Measurements from ENCODE around the gene SENP1.
"Not testable (repeated sequence)": the region's sequence is repeated elsewhere in the genome, so short reads cannot be mapped to it uniquely, and the experiment has no call there.

SENP1 gene

GRCh38 chr12:48105867-48106680 is at the start of gene SENP1:
Gene SENP1 (minus strand): TSS chr12:48106079. CDS start chr12:48101472, 4,607 bp downstream.
- peak; percentile 95 for DNase-seq

DNA sequence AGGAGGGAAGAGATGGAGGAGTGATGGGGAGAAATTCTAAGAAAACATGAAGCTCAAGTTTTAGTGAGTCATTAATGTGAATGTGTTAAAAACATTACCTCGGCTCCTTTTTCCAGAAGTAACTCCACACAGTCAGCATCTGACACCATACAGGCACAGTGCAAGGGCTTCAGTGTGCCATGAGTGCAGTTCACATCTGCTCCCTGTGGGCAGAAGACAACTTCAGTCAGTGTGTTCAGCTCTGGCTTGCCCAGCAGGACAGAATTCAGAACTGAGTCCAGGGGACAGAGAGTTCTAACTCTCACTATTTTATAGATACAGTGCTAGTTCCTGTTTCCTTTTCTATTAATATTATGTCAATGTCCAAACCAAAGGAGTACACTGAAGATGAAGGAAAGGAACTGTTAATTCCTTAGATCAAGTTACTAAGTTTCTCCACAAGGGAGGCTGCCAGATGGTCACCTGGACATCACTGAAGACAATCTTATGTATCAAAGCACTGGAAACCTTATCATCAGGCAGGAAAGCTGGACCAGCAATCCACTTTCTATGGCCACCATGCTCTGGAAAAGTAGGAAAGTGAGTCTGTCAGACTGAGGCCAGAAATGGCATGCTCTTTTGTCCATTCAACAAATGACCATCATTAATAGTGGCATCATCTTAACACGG is 45.4 kb upstream of the SENP1 start:
- DNase-seq, result no peak

GRCh38 chr12:48145981-48146380 is 40.1 kb upstream of the SENP1 start:
- no peak for DNase-seq

DNA sequence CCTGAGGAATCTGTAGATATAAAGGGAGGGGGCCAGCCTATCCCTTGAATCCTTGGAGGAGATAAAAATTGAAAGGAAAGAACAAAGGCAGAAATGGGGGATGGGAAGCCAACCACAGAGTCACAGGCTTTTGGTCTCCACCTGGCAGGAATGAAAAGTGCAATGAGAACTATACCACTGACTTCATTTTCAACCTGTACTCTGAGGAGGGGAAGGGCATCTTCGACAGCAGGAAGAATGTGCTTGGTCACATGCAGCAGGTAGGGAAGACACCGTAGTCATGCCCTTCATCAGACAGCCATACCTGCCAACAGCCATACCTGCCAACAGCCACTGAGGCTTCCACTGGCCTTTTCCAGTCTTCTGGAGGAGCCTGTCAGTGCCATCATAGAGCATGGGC is 38.0 kb upstream of the SENP1 start:
- no peak for DNase-seq

GRCh38 chr12:48142818-48143674 is 37.2 kb upstream of the SENP1 start:
- no peak for DNase-seq

- no peak for DNase-seq
Observed at GRCh38 chr12:48135027-48135426, 29.1 kb upstream of the SENP1 start.

GRCh38 chr12:48132826-48133225 is 26.9 kb upstream of the SENP1 start:
- no peak for DNase-seq

- DNase-seq, result no peak
Observed at GRCh38 chr12:48131517-48131916, 25.6 kb upstream of the SENP1 start.

DNA sequence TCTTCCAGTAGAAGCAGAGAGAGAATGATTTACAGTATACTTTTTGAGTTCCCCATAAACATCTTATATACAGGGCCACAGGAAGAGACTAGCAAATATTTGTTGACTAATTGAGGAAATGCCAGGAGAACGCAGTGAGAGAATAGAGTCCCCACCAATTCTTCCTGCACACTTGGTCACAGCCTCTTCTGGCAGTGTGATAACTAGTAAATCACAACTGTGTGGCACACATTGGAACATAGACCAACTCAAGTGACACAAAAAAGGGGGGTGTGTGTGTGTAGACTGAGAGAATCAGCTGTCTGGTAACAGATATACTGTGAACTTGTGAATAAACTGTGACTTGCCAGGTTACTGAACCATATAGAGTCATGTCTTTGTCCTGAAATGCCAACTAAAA is 23.5 kb upstream of the SENP1 start:
- no peak for DNase-seq

DNA sequence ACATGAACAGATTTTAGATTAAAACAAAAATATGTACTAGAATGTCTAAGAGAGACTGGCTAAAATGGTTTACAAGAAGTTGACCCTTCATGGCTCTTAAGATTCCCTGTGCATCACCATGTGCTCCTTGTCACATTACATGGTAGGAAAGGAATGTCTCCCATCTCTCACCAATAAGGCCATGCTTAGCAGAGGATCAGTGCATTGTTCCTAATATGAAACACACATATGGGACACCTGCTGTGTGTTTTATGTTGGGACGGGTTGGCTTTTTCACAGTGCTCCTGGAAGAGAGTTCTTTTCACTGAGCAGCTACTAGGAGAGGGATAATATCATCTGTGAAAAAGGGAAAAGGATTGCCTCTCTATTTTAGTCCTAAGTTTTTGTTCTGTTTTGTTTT is 22.9 kb upstream of the SENP1 start:
- DNase-seq, result no peak

DNA sequence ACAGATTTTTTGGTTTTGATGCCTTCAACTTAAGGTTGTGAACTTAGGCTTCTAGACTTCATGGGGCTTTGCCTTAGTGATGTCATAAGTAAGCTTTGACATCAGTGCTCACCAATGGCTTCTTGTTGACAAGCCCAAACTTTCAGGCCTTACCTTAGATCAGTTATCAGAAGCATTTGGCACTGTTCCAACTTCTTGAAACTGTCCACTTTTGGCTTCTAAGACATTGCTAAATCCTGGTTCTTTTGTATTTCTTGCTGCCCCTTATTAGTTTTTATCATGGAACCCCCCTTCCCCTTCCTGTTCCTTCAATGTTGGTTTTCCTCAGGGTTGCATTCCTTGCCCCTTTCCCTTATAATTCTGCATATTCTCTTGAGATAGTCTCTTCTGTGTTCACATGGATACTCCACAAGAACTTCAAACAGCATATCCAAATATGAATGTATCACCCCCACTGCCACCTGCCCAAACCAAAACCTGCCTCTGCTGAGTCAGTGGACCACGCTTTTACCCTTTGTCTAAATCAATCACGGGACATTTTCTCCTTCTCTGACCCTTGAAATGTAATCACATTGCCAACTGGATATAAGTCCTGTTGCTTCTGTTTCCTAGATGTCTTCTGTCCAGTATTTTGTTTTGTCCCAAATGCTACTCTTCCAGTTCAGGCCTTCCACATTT is 21.2 kb upstream of the SENP1 start:
- DNase-seq, result peak; percentile 10

- DNase-seq, result no peak
Observed at GRCh38 chr12:48125985-48126384, 20.1 kb upstream of the SENP1 start.

GRCh38 chr12:48125542-48125941 is 19.7 kb upstream of the SENP1 start:
- not testable (repeated sequence) for DNase-seq

GRCh38 chr12:48123169-48123568 is 17.3 kb upstream of the SENP1 start:
- no peak for DNase-seq

- DNase-seq, result peak; percentile 29
Observed at GRCh38 chr12:48122065-48122834, 16.4 kb upstream of the SENP1 start.

GRCh38 chr12:48121522-48121921 is 15.6 kb upstream of the SENP1 start:
- peak; percentile 74 for DNase-seq

GRCh38 chr12:48119834-48120195 is 13.9 kb upstream of the SENP1 start:
- DNase-seq, result peak; percentile 60

DNA sequence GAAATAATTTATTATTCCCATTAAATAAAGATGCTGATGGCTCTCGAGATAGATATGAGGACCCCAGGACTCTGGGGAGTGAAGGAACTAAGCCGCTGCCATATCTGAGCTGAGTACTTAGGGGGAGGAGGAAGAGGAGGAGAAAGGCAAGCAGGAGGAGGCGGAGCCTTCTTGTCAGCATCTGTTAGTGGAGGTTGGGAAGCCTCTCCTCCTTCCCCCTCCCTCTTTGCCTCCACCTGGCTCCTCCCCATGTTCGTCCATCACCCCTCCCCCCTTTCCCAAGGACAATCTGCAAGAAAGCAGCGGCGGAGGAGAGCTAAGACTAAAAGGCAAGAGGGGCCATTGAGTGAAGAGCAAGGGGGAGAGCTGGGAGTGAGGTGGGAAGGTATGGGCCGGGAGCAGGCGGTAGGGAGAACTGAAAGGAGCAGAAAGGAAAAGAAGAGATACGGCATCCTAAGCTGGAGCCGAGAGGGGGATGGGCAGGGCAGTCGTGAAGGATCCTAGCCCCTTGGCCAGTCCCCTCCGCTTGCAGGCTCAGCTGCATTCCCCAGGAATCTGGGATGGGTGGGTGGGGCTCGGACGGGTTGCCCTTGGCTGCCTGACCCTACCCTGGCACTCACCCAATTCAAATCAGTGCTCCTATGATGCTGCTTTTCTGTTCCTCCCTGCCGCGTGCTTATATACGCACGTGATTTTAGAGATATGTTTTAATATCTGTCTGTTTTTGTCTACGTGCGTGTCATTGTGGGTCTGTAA is 13.4 kb upstream of the SENP1 start, which contains the start of gene PFKM:
Gene PFKM (plus strand): TSS at position 287 of the 756 bp plus-strand sequence. CDS start 3,411 bp downstream, outside the sequence.
- peak; percentile 96 for DNase-seq

GRCh38 chr12:48118284-48118871 is 12.5 kb upstream of the SENP1 start:
- DNase-seq, result peak; percentile 40

- DNase-seq, result no peak
Observed at GRCh38 chr12:48115957-48116356, 10.1 kb upstream of the SENP1 start.

GRCh38 chr12:48111312-48111693 is 5.4 kb upstream of the SENP1 start:
- DNase-seq, result not testable (repeated sequence)
